Lung (tissue), 12 donors: ENCODE data around the gene SLC38A3. TPM values are rescaled to one million over a fixed set of nuclear protein-coding genes. Genes with fewer than 3 reads are reported as not detected.

Experiments
- ATAC-seq: fragments of 200-7000 bp; cut with Tn5 transposase; one replicate; pipeline ENCODE4 v1.9.1; 2020; ENCODE audit warnings: moderate number of reproducible peaks; ENCODE audit not compliant: insufficient read depth, low FRiP score
- DNase-seq, 3 donors: peaks; one replicate each; pipeline ENCODE4 v3.0.0-alpha.2; 2013 to 2017
- H3K27ac ChIP-seq, 2 donors: one replicate each; pipeline ENCODE4 v1.5.1; 2013; ENCODE audit warnings: mild to moderate bottlenecking in 2 of 2, moderate library complexity in 2 of 2, control low read depth in 1 of 2, inconsistent platforms in 1 of 2, low read depth in 1 of 2, low read length in 1 of 2
- H3K27me3 ChIP-seq, 3 donors: one replicate each; pipeline ENCODE4 v1.5.1; 2013; ENCODE audit warnings: low read length in 2 of 3; ENCODE audit not compliant: control insufficient read depth in 3 of 3, insufficient read depth in 3 of 3
- H3K36me3 ChIP-seq, 4 donors: one replicate each; pipeline ENCODE4 v1.5.1; 2013; ENCODE audit warnings: low read length in 4 of 4, mild to moderate bottlenecking in 1 of 4, moderate library complexity in 1 of 4; ENCODE audit not compliant: control insufficient read depth in 4 of 4, insufficient read depth in 4 of 4
- H3K4me1 ChIP-seq, 5 donors: one replicate each; pipeline ENCODE4 v1.5.1; 2013; ENCODE audit warnings: low read length in 5 of 5, mild to moderate bottlenecking in 2 of 5, moderate library complexity in 1 of 5; ENCODE audit not compliant: control insufficient read depth in 5 of 5, insufficient read depth in 5 of 5
- H3K4me3 ChIP-seq: one replicate; pipeline ENCODE4 v1.5.1; 2013; ENCODE audit warnings: mild to moderate bottlenecking, control low read depth, moderate library complexity
- H3K9ac ChIP-seq, 2 donors: one replicate each; pipeline ENCODE4 v1.5.1; 2013; ENCODE audit warnings: low read length in 2 of 2, control low read depth in 1 of 2; ENCODE audit not compliant: insufficient read depth in 1 of 2
- H3K9me3 ChIP-seq, 4 donors: one replicate each; pipeline ENCODE4 v1.5.1; 2013; ENCODE audit warnings: low read length in 3 of 4, mild to moderate bottlenecking in 1 of 4, moderate library complexity in 1 of 4; ENCODE audit not compliant: control insufficient read depth in 4 of 4, insufficient read depth in 3 of 4
- WGBS, 2 donors: extraction: QIAGEN DNeasy Blood & Tissue Kit; methylation state at CpG; one replicate each; pipeline ENCODE4 v1.1.7; 2013; 5-methylcytosine and 5-hydroxymethylcytosine counted together
- polyA plus RNA-seq, 2 donors: library from polyadenylated mRNA; stranded (reverse); fragments of 200-250 nt; gene quantifications; one replicate each; pipeline ENCODE4 v1.2.1, GENCODE V29; 2013
- total RNA-seq, 2 donors: library from RNA; depleted of rRNA in 1 of 2; stranded (reverse); fragments of >200 nt in 1 of 2; gene quantifications; one replicate each; pipeline ENCODE4 v1.2.1, GENCODE V29; 2014 to 2021
- TF ChIP-seq, protein P1 (sequence below): IDR thresholded peaks from 2 replicates; pipeline ENCODE4 v1.5.1; 2012; ENCODE audit warnings: mild to moderate bottlenecking; ENCODE audit errors: control extremely low read depth, extremely low read depth
- donor health status: control.
- donor health status: control.
- donor health status: Bipolar disorder and iron deficiency.
- donor health status: healthy.
- donor health status: DM: yes; HTN: yes; CAD: no.

Gene SLC38A3
- total and polyA plus RNA-seq, 4 donors: 0.08 to 4.3 (median 0.33) TPM

DNA sequence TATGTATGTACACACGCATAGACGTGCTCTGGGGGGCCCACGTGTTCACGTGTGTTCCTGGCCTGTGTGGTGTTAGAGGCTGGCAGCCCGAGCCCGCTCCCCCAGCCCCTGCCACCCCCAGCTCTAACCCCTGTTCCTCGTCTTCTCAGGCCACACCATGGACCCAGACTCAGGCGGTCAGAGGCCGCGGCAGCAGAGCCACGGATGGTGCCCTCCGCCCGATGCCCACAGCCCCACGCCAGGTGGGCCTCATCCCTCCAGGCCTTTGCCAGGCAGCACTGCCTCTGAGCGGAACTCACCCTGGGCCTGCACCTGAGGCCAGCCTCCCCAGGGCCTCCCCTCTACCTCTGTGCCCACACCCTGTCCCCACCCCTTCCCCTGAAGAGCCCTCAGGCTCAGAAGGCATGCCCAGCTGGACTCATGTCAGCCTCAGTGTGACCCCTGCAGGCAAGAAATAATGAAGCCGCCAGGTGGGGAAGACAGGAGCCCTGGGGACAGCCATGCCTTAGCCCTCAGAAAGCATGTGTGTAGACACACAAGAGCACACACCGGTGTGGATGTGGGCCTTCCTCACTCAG, 30.0 kb upstream of the SLC38A3 start:
- Histone ChIP-seq H3K9ac (no peak overlapping the region), H3K27me3 (no peaks in the 10 kb centered on the region), H3K9me3 (no peaks in the 10 kb centered on the region), H3K4me3 (no peak overlapping the region), H3K4me1 (peaks cover 0 to 16% (median 9%) of the 10 kb centered on the region in 5 donors), H3K27ac (no peak overlapping the region), H3K36me3 (peaks cover 0 to 11% (median 8%) of the 10 kb centered on the region in 4 donors)
- DNase-seq (peak in 1 of 3 donors; percentile 8), ATAC-seq (no peak)
- WGBS, 2 donors: 91 to 93% methylated on average over 17 of the region's 17 CpGs
- TF ChIP-seq, protein P1, sequence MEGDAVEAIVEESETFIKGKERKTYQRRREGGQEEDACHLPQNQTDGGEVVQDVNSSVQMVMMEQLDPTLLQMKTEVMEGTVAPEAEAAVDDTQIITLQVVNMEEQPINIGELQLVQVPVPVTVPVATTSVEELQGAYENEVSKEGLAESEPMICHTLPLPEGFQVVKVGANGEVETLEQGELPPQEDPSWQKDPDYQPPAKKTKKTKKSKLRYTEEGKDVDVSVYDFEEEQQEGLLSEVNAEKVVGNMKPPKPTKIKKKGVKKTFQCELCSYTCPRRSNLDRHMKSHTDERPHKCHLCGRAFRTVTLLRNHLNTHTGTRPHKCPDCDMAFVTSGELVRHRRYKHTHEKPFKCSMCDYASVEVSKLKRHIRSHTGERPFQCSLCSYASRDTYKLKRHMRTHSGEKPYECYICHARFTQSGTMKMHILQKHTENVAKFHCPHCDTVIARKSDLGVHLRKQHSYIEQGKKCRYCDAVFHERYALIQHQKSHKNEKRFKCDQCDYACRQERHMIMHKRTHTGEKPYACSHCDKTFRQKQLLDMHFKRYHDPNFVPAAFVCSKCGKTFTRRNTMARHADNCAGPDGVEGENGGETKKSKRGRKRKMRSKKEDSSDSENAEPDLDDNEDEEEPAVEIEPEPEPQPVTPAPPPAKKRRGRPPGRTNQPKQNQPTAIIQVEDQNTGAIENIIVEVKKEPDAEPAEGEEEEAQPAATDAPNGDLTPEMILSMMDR: no peak

- no peak overlapping the region for H3K4me3 ChIP-seq
- no peaks in the 10 kb centered on the region for H3K9me3 ChIP-seq
- TF ChIP-seq, protein P1: no peak
- H3K36me3 ChIP-seq: peaks cover 0 to 16% (median 9%) of the 10 kb centered on the region in 4 donors
- peaks cover 0 to 5% (median 0%) of the 10 kb centered on the region in 5 donors for H3K4me1 ChIP-seq
- WGBS, 2 donors: 72 to 85% methylated on average over 2 of the region's 2 CpGs
- no peaks in the 10 kb centered on the region for H3K27me3 ChIP-seq
- ATAC-seq (no peak), DNase-seq (no peak)
- H3K9ac ChIP-seq: no peak overlapping the region
- H3K27ac ChIP-seq: peak overlapping the region in 1 of 2 donors; percentile 24
Measured at GRCh38 chr3:50177346-50177745, 27.7 kb upstream of the SLC38A3 start.

- ATAC-seq: no peak
- Histone ChIP-seq H3K9ac (no peak overlapping the region), H3K27me3 (no peaks in the 10 kb centered on the region), H3K36me3 (peaks cover 0 to 31% (median 7%) of the 10 kb centered on the region in 4 donors), H3K4me1 (no peaks in the 10 kb centered on the region), H3K4me3 (no peak overlapping the region), H3K27ac (no peak overlapping the region), H3K9me3 (no peaks in the 10 kb centered on the region)
- 25 to 39% methylated on average over 2 of the region's 2 CpGs for WGBS, 2 donors
- TF ChIP-seq, protein P1: no peak
- no peak for DNase-seq
Measured at GRCh38 chr3:50179710-50180109, 25.4 kb upstream of the SLC38A3 start.

DNA sequence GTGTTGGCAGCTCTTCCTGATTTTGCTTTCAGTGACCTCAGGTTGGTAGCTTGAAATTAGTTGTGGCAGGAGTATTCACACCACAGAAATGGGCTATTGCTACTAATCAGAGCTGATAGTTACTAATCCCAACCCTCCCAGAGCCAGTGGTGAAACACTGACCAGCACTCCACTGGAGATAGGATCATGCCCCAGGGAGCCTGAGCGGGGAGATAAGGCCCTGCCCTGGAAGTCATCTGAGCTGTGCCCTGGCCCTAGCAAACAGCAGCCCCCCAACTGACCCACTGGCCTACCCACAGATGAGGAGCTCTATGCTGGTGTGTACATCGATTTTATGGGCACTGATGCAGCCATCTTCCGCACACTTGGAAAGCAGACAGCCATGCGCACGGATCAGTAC, 23.1 kb upstream of the SLC38A3 start:
- H3K36me3 ChIP-seq: peaks cover 0 to 26% (median 11%) of the 10 kb centered on the region in 4 donors
- no peak overlapping the region for H3K4me3 ChIP-seq
- TF ChIP-seq, protein P1: no peak
- H3K9ac ChIP-seq: no peak overlapping the region
- 94 to 95% methylated on average over 5 of the region's 5 CpGs for WGBS, 2 donors
- H3K27ac ChIP-seq: no peak overlapping the region
- no peaks in the 10 kb centered on the region for H3K9me3 ChIP-seq
- ATAC-seq (no peak), DNase-seq (no peak)
- no peaks in the 10 kb centered on the region for H3K4me1 ChIP-seq
- no peaks in the 10 kb centered on the region for H3K27me3 ChIP-seq
